HG03175 (cell line): ENCODE results near the gene UBA1.

Experiments
- ATAC-seq: cut with Tn5 transposase; IDR thresholded peaks from one replicate; pipeline ENCODE4 v1.9.1; 2021; ENCODE audit warnings: mild to moderate bottlenecking, moderate library complexity; ENCODE audit not compliant: unreplicated experiment

The UBA1 gene

GRCh38 chrX:47187106-47187677 lies 6.4 kb upstream of the UBA1 start:
- ATAC-seq: no peak

GRCh38 chrX:47189906-47190305 lies 3.7 kb upstream of the UBA1 start:
- no peak for ATAC-seq

DNA sequence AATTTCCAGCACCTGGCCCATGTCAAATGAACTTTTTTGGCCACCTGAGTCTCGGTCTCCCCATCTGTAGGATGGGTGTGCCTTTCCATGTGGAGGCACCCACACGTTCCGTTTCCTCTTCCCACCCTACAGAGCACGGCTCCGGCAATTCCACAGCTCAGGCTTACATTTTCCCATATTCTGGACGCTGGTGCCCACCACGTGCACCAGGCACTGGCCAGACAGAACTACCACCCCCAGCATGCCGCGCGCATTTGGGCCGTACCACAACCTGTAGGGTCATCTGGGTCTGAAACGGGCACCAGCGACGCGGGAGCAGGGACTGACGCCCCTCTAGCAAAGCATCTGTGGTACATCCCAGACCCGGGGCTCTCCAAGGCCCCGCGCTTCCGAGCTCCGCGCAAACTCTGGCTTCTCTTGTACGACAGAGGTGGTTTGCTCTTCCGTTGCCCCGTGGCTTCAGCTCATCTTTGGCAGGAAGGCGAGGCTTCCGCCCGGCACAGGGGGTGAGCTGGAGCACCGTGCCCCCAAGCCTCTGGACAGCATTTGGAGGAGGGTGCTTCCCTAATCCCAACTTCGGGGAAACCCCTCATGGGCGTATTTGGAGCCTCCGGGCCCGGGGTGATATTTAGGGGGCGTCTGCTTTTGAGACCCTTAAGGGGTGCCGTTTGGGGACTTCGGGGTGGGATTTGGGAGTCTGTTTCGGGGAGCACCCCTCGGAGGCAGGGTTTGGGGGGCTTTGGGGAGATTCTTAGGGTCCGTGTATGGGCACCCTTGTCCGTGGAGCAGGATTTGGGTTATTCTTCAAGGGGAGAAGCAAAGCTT lies 3.0 kb upstream of the UBA1 start:
- ATAC-seq: peak; percentile 63

- ATAC-seq: peak; percentile 27
Measured at GRCh38 chrX:47191331-47191730, 2.3 kb upstream of the UBA1 start.

DNA sequence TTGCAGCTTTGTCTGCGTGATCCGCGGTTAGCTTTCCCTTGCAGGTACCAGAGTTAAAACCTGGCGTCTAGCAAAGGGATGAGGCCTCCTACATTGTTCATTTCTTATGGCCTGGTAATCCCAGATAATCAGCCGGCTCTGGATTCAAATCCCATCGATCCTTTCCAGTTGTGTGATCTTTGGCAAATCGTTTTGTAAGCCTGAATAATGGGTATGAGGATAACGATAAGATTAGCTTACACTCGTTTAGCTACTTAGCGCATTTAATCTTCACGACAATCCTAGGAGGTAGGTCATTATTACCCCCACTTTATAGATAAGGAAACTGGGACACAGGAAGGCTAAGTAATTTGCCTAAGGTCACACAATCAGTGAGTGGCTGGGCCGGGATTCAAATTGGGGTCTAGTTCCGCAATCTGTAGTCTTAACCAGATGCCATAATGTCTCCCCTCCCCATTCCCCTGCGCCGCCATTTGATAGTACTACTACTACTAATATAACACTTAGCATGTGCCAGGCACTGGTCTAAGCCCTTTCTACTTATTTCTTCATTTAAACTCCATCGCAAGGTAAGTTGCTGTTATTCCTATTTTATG lies 1.7 kb upstream of the UBA1 start:
- no peak for ATAC-seq

DNA sequence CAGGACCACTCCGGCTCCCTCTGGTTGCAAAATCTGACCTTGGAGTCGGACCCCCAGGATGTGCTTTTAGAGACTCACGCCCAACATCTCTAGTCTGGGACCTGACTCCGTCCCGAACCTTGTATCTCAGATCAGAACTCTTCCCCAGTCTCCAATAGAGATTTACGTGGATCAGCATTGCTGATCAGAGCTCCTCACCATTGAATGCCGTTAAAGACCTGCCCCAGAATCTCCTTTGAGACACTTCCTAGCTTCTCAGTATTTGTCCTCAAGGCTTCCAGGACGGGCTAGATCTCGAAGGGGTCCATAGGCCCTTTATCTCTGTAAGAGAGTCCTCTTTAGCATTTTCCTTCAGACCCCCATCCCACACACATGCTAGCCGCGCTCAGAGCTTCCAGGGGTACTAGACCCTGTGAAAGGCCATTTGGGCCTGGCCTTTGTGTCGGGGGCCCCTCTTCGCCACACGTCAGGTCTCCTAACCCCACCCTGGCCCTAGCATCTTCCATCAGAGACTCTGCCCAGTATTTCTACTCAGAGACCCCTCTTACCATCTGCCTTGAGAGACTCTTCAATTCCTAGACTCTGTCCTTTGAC lies 662 bp downstream of the UBA1 start:
- no peak for ATAC-seq

DNA sequence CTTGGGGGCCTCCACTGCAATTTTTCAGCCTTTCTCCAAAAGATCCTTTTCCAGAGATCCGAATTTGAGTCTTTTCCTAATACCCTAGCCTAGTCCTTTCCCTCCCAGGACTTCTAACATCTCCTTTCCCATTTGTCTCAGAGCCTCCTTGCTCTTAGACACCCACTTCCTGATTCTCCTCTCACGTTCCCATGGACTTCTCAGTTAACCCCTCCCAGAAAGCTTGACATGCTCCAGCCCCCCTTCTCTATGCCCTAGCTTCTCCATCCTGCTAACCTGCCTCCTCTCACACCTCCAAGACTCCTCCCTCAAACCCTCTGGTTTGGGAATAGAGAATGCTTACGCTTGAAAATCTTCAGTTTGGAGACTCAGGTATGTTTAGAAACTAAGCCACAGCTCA lies 2.5 kb downstream of the UBA1 start:
- no peak for ATAC-seq

DNA sequence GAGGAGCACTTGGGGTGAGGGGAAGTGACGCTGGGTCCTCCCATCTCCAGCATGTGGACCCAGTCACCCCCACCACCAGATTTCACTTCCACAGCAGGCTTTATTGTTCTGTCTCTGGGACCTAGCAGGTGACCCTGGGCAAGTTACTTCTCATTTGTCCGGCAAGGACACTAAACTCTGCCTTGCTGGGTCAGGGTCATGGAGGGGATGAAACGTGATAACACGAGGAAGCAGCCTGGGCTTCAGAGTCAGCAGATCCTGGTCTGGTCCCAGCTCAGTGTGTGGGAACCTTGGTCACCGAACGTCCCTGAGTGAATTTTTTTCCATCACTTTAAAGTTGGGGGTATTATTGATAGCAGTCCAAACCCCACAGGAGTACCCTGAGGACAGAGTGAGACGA lies 3.9 kb downstream of the UBA1 start:
- ATAC-seq: no peak

GRCh38 chrX:47198026-47198686 lies 4.5 kb downstream of the UBA1 start:
- no peak for ATAC-seq

GRCh38 chrX:47198687-47199080 lies 5.1 kb downstream of the UBA1 start:
- ATAC-seq: no peak

DNA sequence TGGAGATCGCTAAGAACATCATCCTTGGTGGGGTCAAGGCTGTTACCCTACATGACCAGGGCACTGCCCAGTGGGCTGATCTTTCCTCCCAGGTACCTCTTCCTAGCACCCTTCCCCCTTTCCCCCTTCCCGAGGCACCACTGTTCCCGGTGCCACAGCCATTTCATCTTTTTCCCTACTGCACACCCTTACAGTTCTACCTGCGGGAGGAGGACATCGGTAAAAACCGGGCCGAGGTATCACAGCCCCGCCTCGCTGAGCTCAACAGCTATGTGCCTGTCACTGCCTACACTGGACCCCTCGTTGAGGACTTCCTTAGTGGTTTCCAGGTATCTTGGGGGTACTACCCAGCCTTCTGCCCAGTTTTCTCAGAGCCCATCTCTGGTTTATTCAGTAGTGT lies 5.7 kb downstream of the UBA1 start:
- no peak for ATAC-seq

DNA sequence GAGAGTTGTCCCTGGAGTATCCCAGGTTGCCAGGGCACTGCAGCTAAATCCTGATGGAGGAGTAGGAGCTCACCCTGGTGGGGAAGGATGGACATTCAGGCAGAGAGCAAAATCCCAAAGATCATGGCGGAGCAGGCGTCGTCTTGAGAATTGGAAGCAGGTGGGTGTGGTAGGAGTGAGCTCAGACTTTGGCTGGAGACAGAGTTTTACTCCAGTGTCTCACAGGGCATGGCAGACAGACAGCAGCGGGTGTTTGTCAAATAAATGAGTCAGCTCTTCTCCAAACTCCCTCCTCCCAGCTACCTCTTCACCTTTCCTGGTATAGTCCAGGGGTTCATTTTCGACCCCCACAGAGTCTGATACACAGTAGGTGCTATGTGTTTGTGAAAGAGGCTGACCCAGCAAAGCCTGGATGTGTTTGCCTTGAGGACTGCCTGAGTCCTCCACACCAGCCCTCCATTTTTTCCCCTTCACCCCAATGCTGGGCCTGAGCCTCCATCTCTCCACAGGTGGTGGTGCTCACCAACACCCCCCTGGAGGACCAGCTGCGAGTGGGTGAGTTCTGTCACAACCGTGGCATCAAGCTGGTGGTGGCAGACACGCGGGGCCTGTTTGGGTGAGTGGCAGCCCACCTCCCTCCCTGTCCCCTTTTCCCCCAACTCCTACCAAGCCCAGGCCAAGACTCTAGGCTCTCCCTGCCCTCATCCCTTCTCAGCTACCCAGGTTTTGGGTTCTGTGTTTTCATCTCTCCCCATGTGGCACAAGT lies 6.9 kb downstream of the UBA1 start:
- ATAC-seq: no peak

DNA sequence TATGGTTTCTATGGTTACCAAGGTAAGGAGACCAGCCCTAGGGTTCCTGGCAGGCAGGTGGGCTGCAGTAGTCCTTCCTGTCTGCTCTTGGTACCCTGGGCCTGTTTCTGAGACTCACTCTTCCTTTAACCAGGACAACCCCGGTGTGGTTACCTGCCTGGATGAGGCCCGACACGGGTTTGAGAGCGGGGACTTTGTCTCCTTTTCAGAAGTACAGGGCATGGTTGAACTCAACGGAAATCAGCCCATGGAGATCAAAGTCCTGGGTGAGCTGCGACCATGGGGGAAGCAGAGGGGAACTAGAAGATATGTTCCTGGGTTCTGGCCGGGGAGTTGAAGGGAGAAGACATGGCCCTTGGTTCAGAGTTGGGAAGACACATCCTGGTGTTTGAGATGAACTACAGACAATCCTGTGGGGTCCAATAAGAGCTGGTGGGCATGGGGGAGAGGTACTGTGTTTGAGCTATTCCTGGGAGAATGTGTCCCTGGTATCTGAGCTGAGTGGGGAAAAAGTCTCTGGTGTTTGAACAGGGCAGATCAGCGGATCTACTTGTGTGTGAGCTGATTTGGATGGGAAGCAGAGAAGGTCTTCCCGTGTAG lies 7.8 kb downstream of the UBA1 start:
- ATAC-seq: no peak

- ATAC-seq: no peak
Measured at GRCh38 chrX:47202316-47202715, 8.7 kb downstream of the UBA1 start.

DNA sequence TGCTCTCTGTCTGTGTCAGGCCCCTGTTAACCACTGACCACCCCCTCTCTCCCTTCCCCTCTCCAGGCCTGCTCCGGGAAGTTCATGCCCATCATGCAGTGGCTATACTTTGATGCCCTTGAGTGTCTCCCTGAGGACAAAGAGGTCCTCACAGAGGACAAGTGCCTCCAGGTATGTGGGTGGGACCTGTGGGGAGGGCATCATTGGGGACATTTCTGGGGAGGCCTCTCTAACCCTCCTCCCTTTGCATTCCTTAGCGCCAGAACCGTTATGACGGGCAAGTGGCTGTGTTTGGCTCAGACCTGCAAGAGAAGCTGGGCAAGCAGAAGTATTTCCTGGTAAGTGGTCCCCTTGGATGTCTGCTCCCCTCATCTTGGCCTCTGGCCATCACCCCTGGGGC lies 9.2 kb downstream of the UBA1 start:
- no peak for ATAC-seq

DNA sequence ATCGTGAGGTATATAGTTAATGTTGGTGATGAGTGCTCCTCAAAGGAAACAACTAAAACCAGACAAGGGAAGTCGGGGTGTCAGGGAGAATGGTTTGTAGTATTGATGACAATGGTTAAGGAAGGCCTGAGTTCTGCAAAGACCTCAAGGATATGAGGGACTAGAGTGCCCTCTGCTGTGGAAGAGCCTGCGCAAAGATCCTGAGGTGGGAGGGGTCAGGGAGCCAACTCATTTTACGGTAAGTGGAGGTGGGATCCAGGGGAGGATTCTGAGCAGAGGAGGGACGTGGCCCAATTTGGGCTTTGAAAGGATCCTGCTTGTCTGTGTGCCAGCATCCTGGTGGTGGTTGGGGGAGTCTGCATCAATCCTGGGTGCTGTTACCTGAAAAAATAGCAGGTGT lies 11.3 kb downstream of the UBA1 start:
- no peak for ATAC-seq

GRCh38 chrX:47206316-47206715 lies 12.7 kb downstream of the UBA1 start:
- ATAC-seq: no peak

GRCh38 chrX:47208108-47208507 lies 14.5 kb downstream of the UBA1 start:
- no peak for ATAC-seq

GRCh38 chrX:47209508-47210238 lies 16.0 kb downstream of the UBA1 start:
- ATAC-seq: no peak
